ENCODE data around the gene DSCAML1. TPM values are rescaled to one million over a fixed set of nuclear protein-coding genes. Genes with fewer than 3 reads are reported as not detected.
A peak's percentile ranks its signal among the peaks of the same experiment; 100 is the strongest.

DSCAML1 gene
- total RNA-seq, 2 donors from 2014 or later: 0.67 to 1.3 TPM

DNA sequence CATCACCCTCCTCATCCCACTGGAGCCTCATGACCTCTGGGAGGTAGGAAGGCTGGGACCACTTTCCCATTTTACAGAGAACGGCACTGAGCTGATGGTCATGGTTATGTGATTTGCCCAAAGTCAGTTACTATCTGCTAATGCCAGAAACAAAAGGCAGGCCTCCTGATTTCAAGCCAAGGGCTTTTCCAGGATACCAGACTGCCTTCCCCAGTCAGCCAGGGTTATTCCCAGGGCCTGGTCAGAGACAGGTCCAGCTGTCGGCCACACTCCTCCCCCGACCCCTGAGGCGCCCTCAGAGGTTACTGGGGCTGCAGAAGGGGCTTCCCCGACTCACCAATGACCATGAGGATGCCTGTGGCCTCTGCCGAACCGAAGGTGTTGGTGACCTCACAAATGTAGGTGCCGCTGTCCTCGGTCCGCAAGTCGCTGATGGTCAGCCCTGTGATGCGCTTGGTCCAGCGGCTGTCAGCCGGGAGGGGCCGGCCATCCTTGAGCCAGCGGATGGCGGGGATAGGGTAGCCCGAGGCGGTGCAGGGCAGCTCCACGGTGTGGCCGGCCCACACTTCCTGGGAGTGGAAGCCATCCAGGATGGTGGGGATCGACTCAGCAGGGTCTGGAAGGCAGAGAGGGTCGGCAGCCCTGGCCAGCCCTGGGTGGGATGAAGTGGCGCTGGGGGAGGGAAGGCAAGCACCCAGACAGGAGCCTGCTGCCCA lies 272.4 kb downstream of the DSCAML1 start:
- Histone ChIP-seq H3K27me3 (no peaks in the 10 kb centered on the region), H3K9me3 (no peaks in the 10 kb centered on the region), H3K4me3 (no peak overlapping the region), H3K27ac (no peak overlapping the region), H3K4me1 (no peaks in the 10 kb centered on the region), H3K36me3 (no peaks in the 10 kb centered on the region)
- no peak for DNase-seq (ENCODE audit: low spot score)
- TF ChIP-seq CTCF (IDR thresholded peaks at IDR 0.05): no peak

GRCh38 chr11:117523680-117524079 lies 273.3 kb downstream of the DSCAML1 start:
- no peaks in the 10 kb centered on the region for H3K27me3 ChIP-seq
- TF ChIP-seq CTCF (IDR thresholded peaks at IDR 0.05): no peak
- H3K36me3 ChIP-seq: no peaks in the 10 kb centered on the region
- DNase-seq (ENCODE audit: low spot score): no peak
- no peak overlapping the region for H3K4me3 ChIP-seq
- H3K9me3 ChIP-seq: no peaks in the 10 kb centered on the region
- no peak overlapping the region for H3K27ac ChIP-seq
- H3K4me1 ChIP-seq: no peaks in the 10 kb centered on the region

DNA sequence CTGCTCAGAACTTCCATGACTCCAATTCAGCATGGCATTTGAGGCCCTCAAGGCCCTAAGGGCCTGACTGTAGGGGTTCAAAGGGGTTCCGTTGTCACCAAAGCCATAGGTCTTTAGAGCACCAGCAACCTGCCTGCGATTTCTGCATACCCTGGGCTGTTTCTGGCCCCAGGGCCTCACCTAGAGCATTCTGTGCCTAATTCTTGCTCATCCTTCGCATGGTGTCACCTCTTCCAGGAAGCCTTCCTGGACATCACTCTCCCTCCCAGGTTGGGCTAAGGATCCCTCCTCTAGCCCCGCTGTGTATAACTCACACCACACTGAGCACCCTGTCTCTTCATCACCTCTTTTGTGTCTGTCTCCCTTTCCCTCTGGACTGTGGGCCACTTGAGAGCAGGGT lies 275.0 kb downstream of the DSCAML1 start:
- Histone ChIP-seq H3K4me1 (no peaks in the 10 kb centered on the region), H3K27me3 (no peaks in the 10 kb centered on the region), H3K4me3 (no peak overlapping the region), H3K27ac (no peak overlapping the region), H3K9me3 (no peaks in the 10 kb centered on the region), H3K36me3 (no peaks in the 10 kb centered on the region)
- DNase-seq (ENCODE audit: low spot score): no peak
- TF ChIP-seq CTCF (IDR thresholded peaks at IDR 0.05): no peak

DNA sequence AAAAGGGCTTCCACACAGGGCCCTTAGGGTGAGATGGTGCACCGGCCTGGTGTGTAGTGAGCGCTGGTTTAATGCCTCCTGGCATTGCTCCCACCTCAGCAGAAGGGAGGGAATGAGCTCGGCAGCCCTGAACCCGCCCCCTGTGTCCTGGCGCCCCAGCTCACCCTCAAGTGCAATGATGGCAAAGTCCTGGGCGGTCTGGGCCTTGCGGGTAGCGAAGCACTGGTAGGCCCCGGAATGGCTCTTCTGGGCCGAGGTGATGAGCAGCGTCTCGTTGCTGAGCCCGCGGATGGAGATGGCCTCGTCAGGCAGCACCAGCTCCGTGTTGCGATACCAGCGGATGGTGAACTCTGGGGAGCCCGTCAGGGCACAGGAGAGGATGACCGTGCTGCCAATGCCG lies 276.1 kb downstream of the DSCAML1 start:
- no peak for DNase-seq (ENCODE audit: low spot score)
- no peak for TF ChIP-seq CTCF (IDR thresholded peaks at IDR 0.05)
- Histone ChIP-seq H3K4me1 (no peaks in the 10 kb centered on the region), H3K9me3 (no peaks in the 10 kb centered on the region), H3K27ac (no peak overlapping the region), H3K27me3 (no peaks in the 10 kb centered on the region), H3K4me3 (no peak overlapping the region), H3K36me3 (no peaks in the 10 kb centered on the region)

GRCh38 chr11:117520201-117520600 lies 276.8 kb downstream of the DSCAML1 start:
- TF ChIP-seq CTCF (IDR thresholded peaks at IDR 0.05): no peak
- Histone ChIP-seq H3K9me3 (no peaks in the 10 kb centered on the region), H3K27me3 (no peaks in the 10 kb centered on the region), H3K4me1 (no peaks in the 10 kb centered on the region), H3K27ac (no peak overlapping the region), H3K4me3 (no peak overlapping the region), H3K36me3 (no peaks in the 10 kb centered on the region)
- DNase-seq (ENCODE audit: low spot score): no peak

GRCh38 chr11:117519590-117519989 lies 277.4 kb downstream of the DSCAML1 start:
- Histone ChIP-seq H3K4me3 (no peak overlapping the region), H3K4me1 (no peaks in the 10 kb centered on the region), H3K27me3 (no peaks in the 10 kb centered on the region), H3K27ac (no peak overlapping the region), H3K9me3 (no peaks in the 10 kb centered on the region), H3K36me3 (no peaks in the 10 kb centered on the region)
- no peak for TF ChIP-seq CTCF (IDR thresholded peaks at IDR 0.05)
- DNase-seq (ENCODE audit: low spot score): peak; percentile 59

Data from right atrium auricular region (tissue), 2 donors.